ENCODE measurements around the gene RHBDL1.

DNA sequence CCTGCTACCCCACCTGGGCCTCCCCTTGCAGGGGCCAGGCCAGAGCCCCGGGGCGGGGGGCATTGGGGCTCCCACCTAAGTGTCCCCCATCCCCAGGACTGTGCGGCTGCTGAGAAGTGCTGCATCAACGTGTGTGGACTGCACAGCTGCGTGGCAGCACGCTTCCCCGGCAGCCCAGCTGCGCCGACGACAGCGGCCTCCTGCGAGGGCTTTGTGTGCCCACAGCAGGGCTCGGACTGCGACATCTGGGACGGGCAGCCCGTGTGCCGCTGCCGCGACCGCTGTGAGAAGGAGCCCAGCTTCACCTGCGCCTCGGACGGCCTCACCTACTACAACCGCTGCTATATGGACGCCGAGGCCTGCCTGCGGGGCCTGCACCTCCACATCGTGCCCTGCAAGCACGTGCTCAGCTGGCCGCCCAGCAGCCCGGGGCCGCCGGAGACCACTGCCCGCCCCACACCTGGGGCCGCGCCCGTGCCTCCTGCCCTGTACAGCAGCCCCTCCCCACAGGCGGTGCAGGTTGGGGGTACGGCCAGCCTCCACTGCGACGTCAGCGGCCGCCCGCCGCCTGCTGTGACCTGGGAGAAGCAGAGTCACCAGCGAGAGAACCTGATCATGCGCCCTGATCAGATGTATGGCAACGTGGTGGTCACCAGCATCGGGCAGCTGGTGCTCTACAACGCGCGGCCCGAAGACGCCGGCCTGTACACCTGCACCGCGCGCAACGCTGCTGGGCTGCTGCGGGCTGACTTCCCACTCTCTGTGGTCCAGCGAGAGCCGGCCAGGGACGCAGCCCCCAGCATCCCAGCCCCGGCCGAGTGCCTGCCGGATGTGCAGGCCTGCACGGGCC, 42.8 kb upstream of the RHBDL1 start:
- TF ChIP-seq CTCF (conservative IDR thresholded peaks at IDR 0.05; ENCODE audit: low read depth, low read length), result no peak
- TF ChIP-seq EZH2 (IDR thresholded peaks at IDR 0.05; ENCODE audit: borderline replicate concordance, low read depth, low read length, poor library complexity, severe bottlenecking), result no peak
